Colon (tissue), 2 donors: ENCODE results near the gene SYT3.
"Not testable (repeated sequence)": the region's sequence is repeated elsewhere in the genome, so short reads cannot be mapped to it uniquely, and the experiment has no call there.

Source experiments
- FAIRE-seq: peaks from 2 replicates; lab custom pipeline; 2012; peaks lifted over from hg19 to GRCh38; lab: Jason Lieb, UNC
- donor health status: control.
- donor health status: control.

SYT3 gene

DNA sequence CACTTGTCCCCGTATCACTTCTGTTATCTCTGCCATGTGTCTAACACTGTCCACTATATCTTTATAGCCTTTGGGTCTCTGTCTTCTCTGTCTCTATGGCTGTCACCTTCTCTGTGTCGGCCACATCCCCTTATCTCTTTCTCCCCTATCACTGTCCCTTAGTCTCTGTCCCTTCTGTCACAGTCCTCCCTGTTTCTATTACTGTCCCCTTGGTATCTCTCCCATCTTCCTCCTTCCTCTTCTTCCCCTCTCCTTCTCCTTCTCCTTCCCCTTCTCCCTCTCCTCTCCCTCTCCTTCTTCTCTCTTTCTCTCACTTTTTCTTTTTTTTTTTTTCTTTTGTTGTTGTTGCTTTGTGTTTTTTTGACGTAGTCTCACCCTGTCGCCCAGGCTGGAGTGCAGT is 36.7 kb downstream of the SYT3 start:
- no peak for FAIRE-seq

DNA sequence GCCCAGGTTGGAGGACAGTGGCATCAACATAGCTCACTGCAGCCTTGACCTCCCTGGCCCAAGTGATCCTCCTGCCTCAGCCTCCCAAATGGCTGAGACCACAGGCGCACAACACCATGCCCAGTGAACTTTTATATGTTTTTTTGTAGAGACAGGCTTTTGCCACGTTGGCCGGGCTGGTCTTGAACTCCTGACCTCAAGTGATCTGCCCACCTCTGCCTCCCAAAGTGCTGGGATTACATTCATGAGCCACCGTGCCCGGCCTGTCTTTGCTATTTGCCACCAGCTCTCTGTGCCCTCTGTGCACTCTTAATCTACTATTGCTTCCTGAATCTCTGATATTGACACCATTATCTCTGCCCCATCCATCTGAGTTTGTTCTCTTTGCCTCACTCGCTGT is 37.2 kb downstream of the SYT3 start:
- FAIRE-seq = no peak

DNA sequence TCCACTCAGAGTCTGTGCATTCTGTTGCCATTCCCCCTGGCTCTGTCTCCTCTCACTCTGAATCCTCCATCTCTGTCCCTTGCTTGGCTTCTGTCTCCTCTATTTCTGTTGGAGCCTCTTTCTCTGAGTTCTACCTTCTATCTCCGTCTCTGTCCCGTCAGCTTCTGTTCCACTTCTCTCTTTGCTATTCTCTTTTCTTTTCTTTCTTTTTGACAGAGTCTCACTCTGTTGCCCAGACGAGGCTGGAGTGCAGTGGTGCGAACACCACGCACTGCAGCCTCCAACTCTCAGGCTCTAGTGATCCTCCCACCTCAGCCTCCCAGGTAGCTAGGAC is 37.6 kb downstream of the SYT3 start:
- FAIRE-seq = no peak

DNA sequence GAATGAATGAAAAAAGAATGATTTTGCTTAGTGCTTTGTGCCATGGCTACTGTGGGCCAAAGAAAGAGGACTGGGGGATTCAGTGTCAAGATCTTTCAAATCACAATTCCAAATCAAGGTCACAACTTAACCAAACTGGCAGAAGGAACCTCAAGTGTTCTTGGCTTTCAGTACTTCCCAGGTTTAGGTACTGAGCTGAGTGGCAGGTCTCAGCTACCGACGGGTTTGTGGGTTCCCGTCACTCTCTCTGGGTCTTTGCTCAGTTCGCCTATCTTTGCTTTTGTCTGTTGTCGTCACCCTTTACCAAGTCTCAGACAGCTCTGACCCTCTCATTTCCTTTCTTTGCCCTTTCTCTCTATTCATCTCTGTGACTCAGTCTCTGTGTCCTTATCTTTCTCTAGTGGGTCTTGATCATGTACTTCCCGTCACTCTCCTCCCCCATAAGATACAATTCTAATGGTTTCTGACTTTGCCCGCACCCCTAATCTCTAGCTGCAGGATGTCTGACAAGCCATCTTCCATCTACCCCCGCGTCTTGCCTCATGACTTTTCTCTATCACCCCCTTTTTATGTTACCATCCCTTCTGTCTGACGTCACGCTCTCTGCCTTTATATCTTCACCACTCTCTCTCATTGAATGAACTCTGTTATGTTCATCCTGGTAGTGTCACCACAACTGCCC is 38.1 kb downstream of the SYT3 start:
- FAIRE-seq = no peak

DNA sequence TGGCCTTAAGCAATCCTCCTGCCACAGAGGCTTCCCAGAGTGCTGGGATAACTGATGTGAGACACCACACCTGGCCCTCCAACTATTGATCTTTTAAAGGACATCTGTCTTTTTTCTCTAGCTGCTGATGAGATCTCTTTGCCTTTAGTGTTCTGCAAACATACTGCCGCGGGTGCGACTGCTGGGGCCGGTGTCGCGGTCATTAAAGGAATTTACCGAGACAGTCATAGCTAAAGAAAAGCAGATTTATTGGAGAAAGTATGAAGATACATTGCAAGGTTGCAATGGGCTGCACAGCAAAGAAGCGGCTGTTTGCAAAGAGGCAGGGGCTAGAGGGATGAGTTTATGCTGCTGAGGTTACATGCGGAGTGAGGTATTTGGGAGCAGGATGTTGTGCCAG is 40.3 kb downstream of the SYT3 start:
- FAIRE-seq = no peak

DNA sequence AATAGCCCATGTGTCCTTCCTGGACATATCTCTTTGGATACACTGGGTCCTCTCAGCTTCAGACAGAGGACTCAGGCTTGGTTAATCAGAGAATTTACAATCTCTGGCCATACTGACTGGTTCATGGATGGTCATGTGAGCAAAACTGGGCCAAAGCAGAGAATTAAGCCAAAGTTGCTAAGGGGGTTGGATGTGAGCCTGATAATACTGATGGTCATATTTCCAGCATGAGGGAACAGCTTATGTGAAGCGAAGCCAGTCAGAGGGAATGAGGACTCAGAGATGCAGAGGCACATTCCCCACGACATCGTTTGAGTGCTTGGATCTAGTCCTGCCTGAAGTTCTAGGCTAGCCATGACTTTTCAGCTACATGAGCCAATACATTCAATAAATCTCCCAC is 49.5 kb downstream of the SYT3 start:
- no peak for FAIRE-seq

DNA sequence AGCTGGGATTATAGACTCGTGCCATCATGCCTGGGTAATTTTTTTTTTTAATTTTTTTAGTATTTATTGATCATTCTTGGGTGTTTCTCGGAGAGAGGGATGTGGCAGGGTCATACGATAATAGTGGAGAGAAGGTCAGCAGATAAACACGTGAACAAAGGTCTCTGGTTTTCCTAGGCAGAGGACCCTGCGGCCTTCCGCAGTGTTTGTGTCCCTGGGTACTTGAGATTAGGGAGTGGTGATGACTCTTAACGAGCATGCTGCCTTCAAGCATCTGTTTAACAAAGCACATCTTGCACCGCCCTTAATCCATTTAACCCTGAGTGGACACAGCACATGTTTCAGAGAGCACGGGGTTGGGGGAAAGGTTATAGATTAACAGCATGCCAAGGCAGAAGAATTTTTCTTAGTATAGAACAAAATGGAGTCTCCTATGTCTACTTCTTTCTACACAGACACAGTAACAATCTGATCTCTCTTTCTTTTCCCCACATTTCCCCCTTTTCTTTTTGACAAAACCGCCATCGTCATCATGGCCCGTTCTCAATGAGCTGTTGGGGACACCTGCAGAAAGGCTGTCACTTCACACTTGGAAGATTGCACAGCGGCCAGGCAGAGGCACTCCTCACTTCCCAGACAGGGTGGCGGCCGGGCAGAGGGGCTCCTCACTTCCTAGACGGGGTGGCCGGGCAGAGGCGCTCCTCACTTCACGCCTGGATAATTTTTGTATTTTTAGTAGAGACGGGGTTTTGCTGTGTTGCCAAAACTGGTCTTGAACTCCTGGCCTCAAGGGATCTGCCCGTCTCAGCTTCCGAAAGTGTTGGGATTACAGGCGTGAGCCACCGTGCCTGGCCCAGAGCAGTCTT is 57.7 kb downstream of the SYT3 start:
- not testable (repeated sequence) for FAIRE-seq

DNA sequence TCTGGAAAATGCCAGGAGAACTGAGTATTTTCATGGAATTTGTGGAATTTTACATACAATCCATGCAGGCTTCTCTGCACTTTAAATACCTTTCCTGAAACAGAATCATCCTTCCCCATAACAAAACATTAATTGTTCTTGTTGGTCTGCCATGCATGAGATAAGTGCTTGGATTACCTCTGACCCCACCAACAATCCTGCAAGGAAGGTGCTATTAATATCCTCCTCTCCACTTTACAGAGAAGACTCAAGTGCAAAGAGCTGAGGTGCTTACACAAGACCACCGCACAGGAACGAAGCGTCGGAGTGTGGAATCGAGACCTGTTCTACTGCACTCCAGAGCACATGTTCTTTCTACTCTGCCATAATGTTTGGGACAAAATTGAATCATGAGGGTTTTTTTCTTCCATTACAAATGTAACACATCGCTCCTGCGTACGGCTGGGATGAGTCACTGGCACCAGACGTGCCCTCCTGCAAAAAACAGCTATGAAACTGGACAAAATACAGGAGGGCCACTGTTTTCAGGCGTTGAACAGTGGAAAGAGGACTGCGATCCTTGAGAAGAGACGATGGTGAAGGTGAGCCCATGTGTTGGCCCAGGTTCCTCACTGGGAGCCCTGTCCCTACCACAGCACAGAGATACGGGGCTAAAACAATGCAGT is 58.6 kb downstream of the SYT3 start:
- FAIRE-seq = no peak

DNA sequence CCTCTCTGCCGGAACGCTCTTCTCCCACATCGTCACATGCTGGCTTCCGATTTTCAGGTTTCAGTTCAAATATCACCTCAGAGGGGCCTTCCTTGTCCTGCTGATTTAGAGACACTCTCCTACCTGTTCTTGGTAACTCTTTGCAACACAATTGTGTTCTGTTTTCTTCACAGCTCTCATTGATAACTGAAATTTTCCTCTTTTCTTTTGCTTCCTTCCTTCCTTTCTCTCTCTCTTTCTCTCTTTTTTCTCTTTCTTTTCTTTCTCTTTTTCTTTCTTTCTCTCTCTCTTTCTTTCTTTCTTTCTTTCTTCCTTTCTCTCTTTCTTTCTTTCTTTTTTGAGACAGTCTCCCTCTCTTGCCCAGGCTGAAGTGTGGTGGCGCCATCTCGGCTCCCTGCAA is 59.4 kb downstream of the SYT3 start:
- no peak for FAIRE-seq

DNA sequence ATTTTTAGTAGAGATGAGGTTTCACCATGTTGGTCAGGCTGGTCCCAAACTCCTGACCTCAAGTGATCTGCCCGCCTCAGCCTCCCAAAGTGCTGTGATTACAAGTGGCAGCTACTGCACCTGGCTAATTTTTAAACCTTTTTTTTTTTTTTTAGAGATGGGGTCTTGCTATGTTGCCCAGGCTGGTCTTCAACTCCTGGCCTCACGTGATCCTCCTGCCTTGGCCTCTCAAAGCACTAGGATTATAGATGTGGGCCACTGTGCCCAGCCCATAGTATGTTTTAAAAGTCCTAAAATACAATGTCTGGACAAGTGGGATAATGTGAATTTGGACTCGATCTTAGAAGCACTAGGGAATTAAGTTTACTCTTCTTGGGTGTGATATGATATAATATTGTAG is 62.9 kb downstream of the SYT3 start:
- not testable (repeated sequence) for FAIRE-seq

DNA sequence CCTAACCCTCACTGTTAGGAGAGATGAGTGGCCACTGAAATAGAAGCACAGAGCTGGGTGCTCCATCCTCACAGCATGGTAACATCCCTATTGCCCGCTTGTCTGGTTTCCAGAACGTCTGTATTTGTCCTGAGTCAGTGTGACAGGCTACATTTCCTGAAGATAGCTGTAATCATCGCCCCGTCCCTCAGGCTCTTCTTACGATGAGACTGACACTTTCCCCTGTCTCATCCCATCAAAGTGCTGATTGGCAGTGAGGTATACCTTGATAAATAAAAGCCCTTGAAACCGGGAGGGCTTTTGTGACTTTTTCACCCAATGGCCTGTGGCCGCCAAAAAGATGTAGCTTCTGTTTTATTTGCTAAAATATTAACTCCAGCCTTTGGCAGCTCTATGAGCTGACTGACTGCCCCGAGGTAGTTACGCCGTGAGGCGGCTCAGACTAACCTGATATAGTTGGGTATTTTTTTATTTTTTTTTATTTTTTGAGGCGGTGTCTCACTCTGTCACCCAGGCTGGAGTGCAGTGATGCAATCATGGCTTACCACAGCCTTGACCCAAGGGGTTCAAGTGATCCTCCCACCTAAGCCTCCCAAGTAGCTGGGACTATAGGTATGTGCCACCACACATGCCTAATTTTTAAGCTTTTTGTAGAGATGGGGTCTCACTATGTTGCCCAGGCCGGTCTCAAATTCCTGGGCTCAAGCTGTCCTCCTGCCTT is 65.8 kb downstream of the SYT3 start:
- FAIRE-seq = no peak
